Measurements from ENCODE around the gene ASPG.

Gene ASPG

DNA sequence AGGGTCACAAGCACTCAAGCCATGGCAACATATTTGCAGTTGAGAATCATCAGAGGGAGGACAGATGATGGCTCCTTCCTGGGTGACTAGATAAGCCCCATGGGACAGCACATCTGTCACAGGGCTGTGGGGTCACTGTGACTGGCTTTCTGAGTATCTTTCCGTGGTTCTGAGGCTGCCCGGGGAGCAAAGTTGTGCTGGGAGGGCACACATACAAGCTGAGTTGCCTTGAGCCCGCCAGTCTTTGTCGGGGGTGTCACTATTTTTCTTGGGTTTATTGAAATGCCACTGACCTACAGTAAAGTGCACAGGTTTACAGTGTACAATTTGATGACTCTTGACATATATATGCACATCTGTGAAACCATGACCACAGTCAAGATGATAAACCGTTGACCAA is 35.6 kb downstream of the ASPG start:
- no peak for TF ChIP-seq CTCF (IDR thresholded peaks at IDR 0.05; ENCODE audit: low read depth, low read length)
- no peaks in the 10 kb centered on the region for H3K36me3 ChIP-seq
- no peak overlapping the region for H3K27ac ChIP-seq
- H3K9me3 ChIP-seq (ENCODE audit: severe bottlenecking) = peaks cover 6% of the 10 kb centered on the region
- no peak for DNase-seq
- no peaks in the 10 kb centered on the region for H3K27me3 ChIP-seq (ENCODE audit: insufficient read depth, low read depth, severe bottlenecking)
- H3K4me3 ChIP-seq (ENCODE audit: low read depth, low read length) = no peak overlapping the region

DNA sequence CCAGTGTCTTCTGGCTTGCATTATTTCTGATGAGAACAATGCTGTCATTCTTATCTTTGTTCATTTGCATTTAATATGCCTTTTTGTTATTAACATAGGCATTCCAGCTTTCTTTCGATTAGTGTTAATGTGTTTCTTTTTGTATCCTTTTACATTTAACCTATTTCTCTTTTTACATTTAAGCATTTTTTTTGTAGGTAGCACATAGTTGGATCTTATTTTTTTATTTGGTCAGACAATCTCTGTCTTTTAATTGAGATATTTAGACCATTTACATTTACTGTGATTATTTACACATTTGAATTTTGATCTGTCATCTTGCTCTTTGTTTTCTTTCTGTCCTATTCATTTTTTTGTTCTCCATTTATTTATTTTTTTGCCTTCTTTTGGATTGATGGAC is 38.4 kb downstream of the ASPG start:
- Histone ChIP-seq H3K27ac (no peak overlapping the region), H3K9me3 (ENCODE audit: severe bottlenecking) (peaks cover 6% of the 10 kb centered on the region), H3K27me3 (ENCODE audit: insufficient read depth, low read depth, severe bottlenecking) (no peaks in the 10 kb centered on the region), H3K36me3 (no peaks in the 10 kb centered on the region), H3K4me3 (ENCODE audit: low read depth, low read length) (no peak overlapping the region)
- no peak for DNase-seq
- TF ChIP-seq CTCF (IDR thresholded peaks at IDR 0.05; ENCODE audit: low read depth, low read length) = no peak

DNA sequence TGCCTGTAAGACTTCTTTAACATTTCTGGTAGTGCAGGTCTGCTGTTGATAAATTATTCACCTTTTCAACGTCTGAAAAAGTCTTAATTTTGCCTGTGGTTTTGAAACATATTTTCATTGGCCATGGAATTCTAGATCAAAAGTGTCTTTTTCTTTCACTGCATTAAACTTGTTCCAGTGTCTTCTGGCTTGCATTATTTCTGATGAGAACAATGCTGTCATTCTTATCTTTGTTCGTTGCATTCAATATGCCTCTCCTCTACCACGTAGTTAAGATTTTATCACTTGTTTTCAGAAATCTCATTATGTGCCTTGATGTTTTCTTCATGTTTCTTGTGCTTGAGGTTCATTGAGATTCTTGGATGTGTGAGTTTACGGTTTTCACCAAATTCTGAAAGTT is 39.5 kb downstream of the ASPG start:
- Histone ChIP-seq H3K4me3 (ENCODE audit: low read depth, low read length) (no peak overlapping the region), H3K27me3 (ENCODE audit: insufficient read depth, low read depth, severe bottlenecking) (no peaks in the 10 kb centered on the region), H3K9me3 (ENCODE audit: severe bottlenecking) (peaks cover 13% of the 10 kb centered on the region), H3K36me3 (no peaks in the 10 kb centered on the region), H3K27ac (no peak overlapping the region)
- no peak for DNase-seq
- TF ChIP-seq CTCF (IDR thresholded peaks at IDR 0.05; ENCODE audit: low read depth, low read length) = no peak

GRCh38 chr14:104126753-104127152 is 41.3 kb downstream of the ASPG start:
- Histone ChIP-seq H3K27me3 (ENCODE audit: insufficient read depth, low read depth, severe bottlenecking) (no peaks in the 10 kb centered on the region), H3K36me3 (no peaks in the 10 kb centered on the region), H3K9me3 (ENCODE audit: severe bottlenecking) (peaks cover 13% of the 10 kb centered on the region), H3K4me3 (ENCODE audit: low read depth, low read length) (no peak overlapping the region), H3K27ac (no peak overlapping the region)
- no peak for TF ChIP-seq CTCF (IDR thresholded peaks at IDR 0.05; ENCODE audit: low read depth, low read length)
- no peak for DNase-seq

DNA sequence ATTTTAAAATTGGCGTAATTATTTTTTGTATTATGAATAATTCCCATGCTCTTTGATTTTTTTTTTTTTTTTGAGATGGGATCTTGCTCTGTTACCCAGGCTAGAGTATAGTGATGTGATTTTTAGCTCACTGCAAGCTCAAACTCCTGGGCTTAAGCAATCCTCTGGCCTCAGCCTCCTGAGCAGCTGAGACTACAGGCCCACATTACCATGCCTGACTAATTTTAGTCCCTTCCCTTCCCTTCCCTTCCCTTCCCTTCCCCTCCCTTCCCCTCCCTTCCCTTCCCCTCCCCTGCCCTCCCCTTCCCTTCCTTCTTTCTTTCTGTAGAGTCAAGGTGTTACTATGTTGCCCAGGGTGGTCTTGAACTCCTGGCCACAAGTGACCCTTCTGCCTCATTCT is 43.5 kb downstream of the ASPG start:
- H3K4me3 ChIP-seq (ENCODE audit: low read depth, low read length) = no peak overlapping the region
- H3K27me3 ChIP-seq (ENCODE audit: insufficient read depth, low read depth, severe bottlenecking) = no peaks in the 10 kb centered on the region
- DNase-seq = no peak
- H3K27ac ChIP-seq = no peak overlapping the region
- no peak for TF ChIP-seq CTCF (IDR thresholded peaks at IDR 0.05; ENCODE audit: low read depth, low read length)
- peaks cover 11% of the 10 kb centered on the region for H3K9me3 ChIP-seq (ENCODE audit: severe bottlenecking)
- no peaks in the 10 kb centered on the region for H3K36me3 ChIP-seq

DNA sequence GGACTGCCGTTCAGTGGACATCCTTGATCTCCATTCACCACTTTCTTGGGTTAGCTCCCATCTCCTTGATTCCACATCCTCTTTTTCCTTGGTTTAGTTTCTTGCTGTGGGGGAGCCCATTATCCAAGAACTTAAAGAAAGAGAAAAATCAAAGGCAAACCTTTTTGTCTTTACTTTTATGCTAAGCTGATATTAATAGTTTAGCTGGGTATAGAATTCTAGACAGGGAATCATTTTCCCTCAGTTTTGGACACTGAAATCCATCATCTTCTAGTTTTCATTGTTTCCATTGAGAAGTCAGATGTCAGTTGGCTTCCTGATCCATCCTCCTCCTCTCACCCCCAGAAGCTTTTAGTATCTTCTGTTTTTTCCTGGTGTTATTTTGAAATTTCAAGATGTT is 44.1 kb downstream of the ASPG start:
- Histone ChIP-seq H3K27me3 (ENCODE audit: insufficient read depth, low read depth, severe bottlenecking) (no peaks in the 10 kb centered on the region), H3K9me3 (ENCODE audit: severe bottlenecking) (peaks cover 11% of the 10 kb centered on the region), H3K4me3 (ENCODE audit: low read depth, low read length) (no peak overlapping the region), H3K36me3 (no peaks in the 10 kb centered on the region), H3K27ac (no peak overlapping the region)
- DNase-seq = no peak
- TF ChIP-seq CTCF (IDR thresholded peaks at IDR 0.05; ENCODE audit: low read depth, low read length) = no peak

Data from WERI-Rb-1 (cell line).